ENCODE results near the gene ADCY2.

DNA sequence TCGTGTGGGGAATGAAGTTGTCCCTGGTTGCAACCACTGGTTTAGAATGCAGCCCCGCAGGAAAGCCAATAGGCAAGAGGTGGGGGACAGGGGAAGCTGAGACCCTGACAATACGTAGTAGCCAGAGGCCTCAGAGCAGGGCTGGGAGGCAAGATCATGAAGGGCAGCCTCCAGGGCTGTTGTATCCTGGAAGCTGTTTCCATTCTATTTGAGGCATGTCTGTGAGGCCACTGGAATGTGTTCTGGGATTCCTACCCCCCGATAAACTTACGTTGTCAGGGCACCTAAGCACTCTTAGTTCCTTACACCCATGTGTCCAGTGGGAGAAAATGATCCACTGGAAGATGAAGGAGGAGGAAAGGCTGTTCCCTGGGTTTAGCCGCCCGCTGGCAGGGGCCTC lies 277.7 kb downstream of the ADCY2 start:
- no peak for TF ChIP-seq POLR2A (IDR thresholded peaks at IDR 0.05)
- TF ChIP-seq, protein P1, sequence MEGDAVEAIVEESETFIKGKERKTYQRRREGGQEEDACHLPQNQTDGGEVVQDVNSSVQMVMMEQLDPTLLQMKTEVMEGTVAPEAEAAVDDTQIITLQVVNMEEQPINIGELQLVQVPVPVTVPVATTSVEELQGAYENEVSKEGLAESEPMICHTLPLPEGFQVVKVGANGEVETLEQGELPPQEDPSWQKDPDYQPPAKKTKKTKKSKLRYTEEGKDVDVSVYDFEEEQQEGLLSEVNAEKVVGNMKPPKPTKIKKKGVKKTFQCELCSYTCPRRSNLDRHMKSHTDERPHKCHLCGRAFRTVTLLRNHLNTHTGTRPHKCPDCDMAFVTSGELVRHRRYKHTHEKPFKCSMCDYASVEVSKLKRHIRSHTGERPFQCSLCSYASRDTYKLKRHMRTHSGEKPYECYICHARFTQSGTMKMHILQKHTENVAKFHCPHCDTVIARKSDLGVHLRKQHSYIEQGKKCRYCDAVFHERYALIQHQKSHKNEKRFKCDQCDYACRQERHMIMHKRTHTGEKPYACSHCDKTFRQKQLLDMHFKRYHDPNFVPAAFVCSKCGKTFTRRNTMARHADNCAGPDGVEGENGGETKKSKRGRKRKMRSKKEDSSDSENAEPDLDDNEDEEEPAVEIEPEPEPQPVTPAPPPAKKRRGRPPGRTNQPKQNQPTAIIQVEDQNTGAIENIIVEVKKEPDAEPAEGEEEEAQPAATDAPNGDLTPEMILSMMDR (IDR thresholded peaks at IDR 0.05): no peak
